SU-DHL-6 (cell line): ENCODE data around the gene FHOD3.

ENCODE experiments used
- H2AFZ ChIP-seq: fragments of 200-600 bp; sonication (generic); 2 replicates; pipeline ENCODE4 v1.6.1; 2014; ENCODE audit warnings: low read depth, mild to moderate bottlenecking, moderate library complexity, mixed read lengths, antibody characterized with exemption, low read length; ENCODE audit not compliant: severe bottlenecking
- H3F3A ChIP-seq: fragments of 200-600 bp; shearing (Covaris generic); 2 replicates; pipeline ENCODE4 v1.6.0; 2016; ENCODE audit warnings: antibody characterized with exemption, mild to moderate bottlenecking; ENCODE audit not compliant: insufficient read depth
- H3K27ac ChIP-seq: fragments of 200-600 bp; sonication (generic); 2 replicates; pipeline ENCODE4 v1.5.1; 2016; ENCODE audit warnings: low read depth, mild to moderate bottlenecking, low read length, moderate library complexity, mixed read lengths
- H3K27me3 ChIP-seq: fragments of 200-600 bp; sonication (generic), shearing (Covaris generic); 2 replicates; pipeline ENCODE4 v1.6.0; 2014; ENCODE audit warnings: mild to moderate bottlenecking, low read length
- H3K36me3 ChIP-seq: fragments of 200-600 bp; sonication (generic); 2 replicates; pipeline ENCODE4 v1.6.1; 2014; ENCODE audit warnings: mild to moderate bottlenecking, low read length, mixed read lengths
- H3K4me2 ChIP-seq: fragments of 300-600, 200-600 bp; shearing (Covaris generic), sonication (generic); 2 replicates; pipeline ENCODE4 v1.6.0; 2014; ENCODE audit warnings: low read length, low read depth, mild to moderate bottlenecking; ENCODE audit not compliant: poor library complexity, severe bottlenecking
- H3K4me3 ChIP-seq: fragments of 200-600 bp; sonication (generic); 2 replicates; pipeline ENCODE4 v1.5.1; 2014; ENCODE audit warnings: antibody characterized with exemption, low read length, mild to moderate bottlenecking, mixed read lengths; ENCODE audit not compliant: insufficient read depth, poor library complexity, severe bottlenecking
- H3K79me2 ChIP-seq: fragments of 200-600 bp; sonication (generic); 2 replicates; pipeline ENCODE4 v1.6.1; 2014; ENCODE audit warnings: mild to moderate bottlenecking, low read length, moderate library complexity; ENCODE audit not compliant: insufficient read depth
- H3K9ac ChIP-seq: fragments of 200-600 bp; sonication (generic); 2 replicates; pipeline ENCODE4 v1.7.0; 2014; ENCODE audit warnings: mild to moderate bottlenecking, low read length
- H3K9me2 ChIP-seq: fragments of 200-600 bp; sonication (generic); replicated peaks from 2 replicates; pipeline ENCODE4 v1.6.1; 2014; ENCODE audit warnings: low read length; ENCODE audit not compliant: insufficient read depth
- H3K9me3 ChIP-seq: fragments of 200-600 bp; sonication (generic); 2 replicates; pipeline ENCODE4 v1.6.1; 2014; ENCODE audit warnings: low read length, mixed read lengths; ENCODE audit not compliant: insufficient read depth
- H4K20me1 ChIP-seq: fragments of 200-600 bp; sonication (generic); 2 replicates; pipeline ENCODE4 v1.6.1; 2014; ENCODE audit warnings: low read depth, mild to moderate bottlenecking, antibody characterized with exemption, low read length, moderate library complexity, mixed read lengths
- CTCF ChIP-seq: fragments of 200-600 bp; sonication (generic); IDR thresholded peaks from one replicate; pipeline ENCODE4 v1.5.1; 2017; ENCODE audit warnings: antibody characterized with exemption, mild to moderate bottlenecking, low read length, moderate library complexity; ENCODE audit not compliant: insufficient read depth, poor library complexity, severe bottlenecking
- EZH2phosphoT487 ChIP-seq: fragments of 200-600 bp; sonication (generic), shearing (Covaris generic); conservative IDR thresholded peaks from 2 replicates; pipeline ENCODE4 v1.6.1; 2018; ENCODE audit warnings: mild to moderate bottlenecking, antibody characterized with exemption, low read length, moderate library complexity, mixed read lengths

The FHOD3 gene

DNA sequence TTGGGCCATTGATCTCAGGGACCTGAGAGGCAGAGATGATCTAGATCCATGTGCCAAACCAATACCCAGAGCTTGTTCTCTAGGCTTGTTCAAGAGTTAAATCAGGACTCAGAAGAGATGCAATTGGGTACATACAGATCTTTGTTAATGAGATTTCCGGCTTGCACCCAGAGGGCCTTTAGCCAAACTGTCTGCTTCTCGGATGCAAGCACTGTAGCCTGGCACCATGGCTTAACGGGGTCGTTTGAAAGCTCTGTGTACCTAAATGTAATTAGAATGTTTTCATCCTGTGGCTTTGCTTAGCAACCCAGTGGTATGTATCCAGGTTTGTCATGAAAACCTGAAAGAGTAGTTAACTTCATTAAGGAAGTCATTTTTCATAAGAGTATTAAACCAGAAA, 437.1 kb downstream of the FHOD3 start:
- no peak overlapping the region for H3K9ac ChIP-seq
- no peaks in the 10 kb centered on the region for H3K36me3 ChIP-seq
- H3K9me3 ChIP-seq, result peaks cover 15% of the 10 kb centered on the region; the same call in 1 of the 2 replicates
- no peaks in the 10 kb centered on the region for H3K9me2 ChIP-seq
- H2AFZ ChIP-seq, result no peak overlapping the region
- H3K27ac ChIP-seq, result 0 out of 2 replicates have a peak overlapping the region, but pooled peaks have one; percentile 6
- no peaks in the 10 kb centered on the region for H3K79me2 ChIP-seq
- no peaks in the 10 kb centered on the region for H4K20me1 ChIP-seq
- H3K27me3 ChIP-seq, result no peaks in the 10 kb centered on the region
- no peak overlapping the region for H3K4me3 ChIP-seq
- H3K4me2 ChIP-seq, result no peak overlapping the region
- peaks cover 11% of the 10 kb centered on the region for H3F3A ChIP-seq
- TF ChIP-seq CTCF (no peak), EZH2phosphoT487 (no peak)

GRCh38 chr18:36735130-36735529, 437.6 kb downstream of the FHOD3 start:
- H4K20me1 ChIP-seq, result no peaks in the 10 kb centered on the region
- no peak overlapping the region for H2AFZ ChIP-seq
- no peaks in the 10 kb centered on the region for H3K79me2 ChIP-seq
- no peaks in the 10 kb centered on the region for H3K36me3 ChIP-seq
- peaks cover 11% of the 10 kb centered on the region for H3F3A ChIP-seq
- H3K9me3 ChIP-seq, result peaks cover 15% of the 10 kb centered on the region; the same call in 1 of the 2 replicates
- no peak overlapping the region for H3K4me3 ChIP-seq
- no peak overlapping the region for H3K27ac ChIP-seq
- H3K9ac ChIP-seq, result no peak overlapping the region
- peak overlapping the region; percentile 39 for H3K4me2 ChIP-seq
- no peaks in the 10 kb centered on the region for H3K27me3 ChIP-seq
- TF ChIP-seq EZH2phosphoT487, result no peak
- TF ChIP-seq CTCF, result no peak
- no peaks in the 10 kb centered on the region for H3K9me2 ChIP-seq

- Histone ChIP-seq H3K4me2 (peak overlapping the region; percentile 39), H3K79me2 (no peaks in the 10 kb centered on the region), H3K27ac (no peak overlapping the region), H3K9ac (no peak overlapping the region), H3K4me3 (peak overlapping the region; percentile 27), H3F3A (peaks cover 11% of the 10 kb centered on the region), H4K20me1 (no peaks in the 10 kb centered on the region), H3K9me2 (no peaks in the 10 kb centered on the region), H2AFZ (no peak overlapping the region), H3K36me3 (no peaks in the 10 kb centered on the region), H3K9me3 (peaks cover 15% of the 10 kb centered on the region; the same call in 1 of the 2 replicates), H3K27me3 (no peaks in the 10 kb centered on the region)
- TF ChIP-seq EZH2phosphoT487, result no peak
- no peak for TF ChIP-seq CTCF
Measured at GRCh38 chr18:36736094-36736493, 438.6 kb downstream of the FHOD3 start.

DNA sequence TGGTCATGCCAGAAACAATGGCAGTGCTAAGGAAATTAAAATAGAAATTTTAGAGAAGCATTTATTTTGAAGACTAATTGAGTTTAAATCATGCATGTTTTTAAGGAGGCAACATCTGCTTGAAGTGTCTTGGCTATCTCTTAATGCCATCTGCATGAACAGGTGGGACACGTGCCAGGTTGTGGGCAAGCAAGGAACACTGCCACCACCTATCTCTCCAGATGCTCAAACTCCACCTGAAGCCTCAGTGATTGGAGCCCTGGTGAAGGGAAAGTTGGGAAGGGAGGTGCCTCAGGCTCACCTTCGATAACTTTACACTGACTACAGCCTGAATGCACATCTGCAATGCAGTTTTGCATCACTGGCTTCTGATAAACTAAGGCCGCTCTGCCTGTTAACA, 439.8 kb downstream of the FHOD3 start:
- Histone ChIP-seq H3F3A (peaks cover 11% of the 10 kb centered on the region), H2AFZ (no peak overlapping the region), H3K9me3 (peaks cover 13% of the 10 kb centered on the region; the same call in 1 of the 2 replicates), H3K27me3 (no peaks in the 10 kb centered on the region), H4K20me1 (no peaks in the 10 kb centered on the region), H3K79me2 (no peaks in the 10 kb centered on the region), H3K27ac (no peak overlapping the region), H3K9me2 (no peaks in the 10 kb centered on the region), H3K4me3 (no peak overlapping the region), H3K9ac (no peak overlapping the region), H3K4me2 (no peak overlapping the region), H3K36me3 (no peaks in the 10 kb centered on the region)
- no peak for TF ChIP-seq CTCF
- no peak for TF ChIP-seq EZH2phosphoT487
